Activated CD4-positive, CD25-positive, alpha-beta regulatory T cell treated with anti-CD3 and anti-CD28 coated beads, Interleukin-2, amount 50 U/mL, for 24 hours (primary cell): ENCODE measurements around the gene DMGDH.
A peak's percentile ranks its signal among the peaks of the same experiment; 100 is the strongest.

ENCODE experiments used
- ATAC-seq, 2 donors: fragments of 150-1000 bp; cut with Tn5 transposase; one replicate each; pipeline ENCODE4 v1.10.0; 2021; ENCODE audit warnings: mild to moderate bottlenecking in 1 of 2, moderate library complexity in 1 of 2

Gene DMGDH

GRCh38 chr5:78971998-78972397 lies 97.5 kb downstream of the DMGDH start:
- ATAC-seq: no peak

DNA sequence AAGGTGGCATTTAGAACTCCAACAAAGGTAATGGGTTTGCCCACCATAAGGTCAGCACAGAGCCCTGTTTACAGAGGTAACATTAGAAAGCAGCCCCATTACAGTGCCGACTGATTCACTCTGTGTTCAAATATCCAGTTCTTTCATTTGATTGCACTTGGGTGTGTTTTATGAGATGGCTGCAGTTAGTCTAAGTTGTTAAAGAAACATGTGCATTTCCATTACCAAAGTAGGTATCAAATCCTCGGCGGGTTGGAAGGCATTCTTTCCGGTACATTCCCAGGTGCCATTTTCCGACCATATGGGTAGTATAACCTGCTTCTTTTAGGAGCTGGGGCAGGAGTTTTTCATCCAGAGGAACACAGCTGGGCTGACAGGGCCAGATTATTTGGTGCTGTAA lies 100.7 kb downstream of the DMGDH start:
- ATAC-seq: no peak

GRCh38 chr5:78964889-78965288 lies 104.6 kb downstream of the DMGDH start:
- no peak for ATAC-seq

GRCh38 chr5:78961743-78962142 lies 107.7 kb downstream of the DMGDH start:
- no peak for ATAC-seq

- ATAC-seq: no peak
Observed at GRCh38 chr5:78959767-78960166, 109.7 kb downstream of the DMGDH start.

- ATAC-seq: no peak
Observed at GRCh38 chr5:78958672-78959445, 110.6 kb downstream of the DMGDH start.

- no peak for ATAC-seq
Observed at GRCh38 chr5:78956901-78957300, 112.6 kb downstream of the DMGDH start.

DNA sequence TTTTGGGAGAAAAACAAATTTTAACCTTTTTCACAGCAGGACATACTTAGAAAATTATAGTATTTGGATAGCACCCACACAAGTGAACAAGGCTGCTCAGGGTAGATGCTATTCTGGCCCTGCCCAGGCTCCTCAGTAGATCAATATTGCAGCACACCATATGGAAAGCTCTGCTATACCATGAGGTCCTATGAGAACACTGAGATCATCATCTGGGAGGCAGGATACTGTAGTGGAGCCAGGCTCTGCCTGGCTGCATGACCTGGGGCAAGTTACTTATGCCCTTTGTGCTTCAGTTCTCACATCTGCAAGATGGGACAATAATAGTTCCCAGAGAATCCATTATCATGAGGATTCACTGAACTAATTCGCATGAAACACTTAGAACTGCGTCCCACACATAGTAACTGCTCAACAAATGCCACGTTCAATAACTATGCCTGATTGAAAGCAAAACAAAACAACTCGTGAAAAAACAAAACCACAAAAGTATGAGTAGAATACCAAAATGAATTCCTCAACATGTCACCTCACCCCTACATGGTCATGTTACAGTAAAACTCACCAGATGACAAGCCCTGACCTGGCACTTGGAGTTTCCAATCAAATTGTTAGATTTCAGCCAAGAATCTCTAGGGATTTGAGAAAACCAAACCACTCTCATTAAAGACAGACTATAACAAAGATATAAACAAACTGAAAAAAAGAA lies 116.2 kb downstream of the DMGDH start:
- ATAC-seq: peak in 1 of 2 donors; percentile 30
